Thoracic aorta (tissue), 2 donors: ENCODE measurements around the gene C3orf22. TPM values are rescaled to one million over a fixed set of nuclear protein-coding genes. Genes with fewer than 3 reads are reported as not detected.

ENCODE experiments used
- ATAC-seq: fragments of 150-250 bp; one replicate; pipeline ENCODE4 v1.8.0; 2017; ENCODE audit warnings: low read depth; ENCODE audit not compliant: insufficient number of reproducible peaks, low FRiP score
- DNase-seq: peaks from one replicate; pipeline ENCODE4 v3.0.0-alpha.2; 2020; ENCODE audit warnings: low spot score
- H3K27ac ChIP-seq, 2 donors: fragments of 200-600 bp; sonication (generic); 1 replicate in 1 of 2; 2 replicates in 1 of 2; pipeline ENCODE4 v1.5.1; 2016; ENCODE audit warnings: mild to moderate bottlenecking in 2 of 2, moderate library complexity in 2 of 2
- H3K27me3 ChIP-seq: fragments of 200-600 bp; sonication (generic); replicated peaks from 2 replicates; pipeline ENCODE4 v1.6.0; 2016; ENCODE audit warnings: mild to moderate bottlenecking; ENCODE audit not compliant: insufficient read depth
- H3K36me3 ChIP-seq: fragments of 200-600 bp; sonication (generic); one replicate; pipeline ENCODE4 v1.5.1; 2016
- H3K4me1 ChIP-seq, 2 donors: fragments of 200-600 bp; sonication (generic); 1 replicate in 1 of 2; 2 replicates in 1 of 2; pipeline versions ENCODE4 v1.5.1 to v1.6.0; 2016; ENCODE audit warnings: low read depth in 2 of 2, mild to moderate bottlenecking in 1 of 2; ENCODE audit not compliant: control insufficient read depth in 1 of 2
- H3K4me3 ChIP-seq: fragments of 200-600 bp; sonication (generic); 2 replicates; pipeline ENCODE4 v1.5.1; 2016; ENCODE audit warnings: mild to moderate bottlenecking
- H3K9me3 ChIP-seq: fragments of 200-600 bp; sonication (generic); 2 replicates; pipeline ENCODE4 v1.5.1; 2016
- total RNA-seq, 2 donors: library from RNA; depleted of rRNA; stranded (reverse); fragments of >200 nt; gene quantifications; one replicate each; pipeline versions ENCODE4 v1.1.0 to v1.2.3, GENCODE V29; 2016
- TF ChIP-seq, protein P1 (sequence below): fragments of 200-600 bp; sonication (generic); IDR thresholded peaks from one replicate; pipeline ENCODE4 v1.5.1; 2019; ENCODE audit warnings: antibody characterized with exemption

Gene C3orf22
- total RNA-seq, 2 donors from 2014 or later, result not detected

DNA sequence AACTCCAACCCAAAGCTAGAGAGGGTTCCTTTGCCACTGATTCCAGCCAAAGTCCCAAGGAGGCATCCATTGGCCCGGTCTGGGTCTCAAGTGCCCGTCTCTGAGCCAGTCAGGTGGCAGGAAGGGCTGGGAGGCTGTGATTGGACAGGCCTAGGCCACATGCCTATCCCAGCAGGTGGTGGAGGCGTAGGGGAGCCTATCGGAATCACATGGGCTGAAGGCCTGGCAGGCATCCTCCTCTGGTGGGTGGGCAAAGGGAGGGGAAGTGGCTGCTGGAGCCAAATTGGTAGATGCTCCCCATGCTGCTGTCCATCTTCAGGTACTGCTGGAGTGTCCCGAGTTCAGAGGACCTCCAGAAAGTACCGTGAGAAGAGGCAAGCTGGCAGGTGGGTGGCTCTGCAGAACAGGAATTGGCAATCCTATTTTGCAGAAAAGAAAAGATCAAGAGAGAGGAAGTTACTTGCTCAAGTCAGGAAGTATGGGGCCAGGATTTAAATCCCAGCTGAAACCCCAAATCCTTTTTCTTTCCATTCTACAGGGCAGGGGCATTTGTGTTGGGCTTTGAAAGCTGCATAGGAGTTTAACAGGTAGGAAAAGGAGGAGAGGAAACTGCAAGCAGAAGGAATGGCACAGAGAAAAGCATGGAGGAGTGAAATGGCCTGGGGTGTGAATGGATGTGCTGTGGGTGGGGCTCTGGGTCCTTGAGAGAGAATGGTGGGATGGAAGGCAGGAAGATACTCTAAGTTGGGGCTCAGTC, 31.1 kb downstream of the C3orf22 start:
- TF ChIP-seq, protein P1, sequence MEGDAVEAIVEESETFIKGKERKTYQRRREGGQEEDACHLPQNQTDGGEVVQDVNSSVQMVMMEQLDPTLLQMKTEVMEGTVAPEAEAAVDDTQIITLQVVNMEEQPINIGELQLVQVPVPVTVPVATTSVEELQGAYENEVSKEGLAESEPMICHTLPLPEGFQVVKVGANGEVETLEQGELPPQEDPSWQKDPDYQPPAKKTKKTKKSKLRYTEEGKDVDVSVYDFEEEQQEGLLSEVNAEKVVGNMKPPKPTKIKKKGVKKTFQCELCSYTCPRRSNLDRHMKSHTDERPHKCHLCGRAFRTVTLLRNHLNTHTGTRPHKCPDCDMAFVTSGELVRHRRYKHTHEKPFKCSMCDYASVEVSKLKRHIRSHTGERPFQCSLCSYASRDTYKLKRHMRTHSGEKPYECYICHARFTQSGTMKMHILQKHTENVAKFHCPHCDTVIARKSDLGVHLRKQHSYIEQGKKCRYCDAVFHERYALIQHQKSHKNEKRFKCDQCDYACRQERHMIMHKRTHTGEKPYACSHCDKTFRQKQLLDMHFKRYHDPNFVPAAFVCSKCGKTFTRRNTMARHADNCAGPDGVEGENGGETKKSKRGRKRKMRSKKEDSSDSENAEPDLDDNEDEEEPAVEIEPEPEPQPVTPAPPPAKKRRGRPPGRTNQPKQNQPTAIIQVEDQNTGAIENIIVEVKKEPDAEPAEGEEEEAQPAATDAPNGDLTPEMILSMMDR, result no peak
- no peak overlapping the region for H3K27ac ChIP-seq
- H3K27me3 ChIP-seq, result no peaks in the 10 kb centered on the region
- no peaks in the 10 kb centered on the region for H3K9me3 ChIP-seq
- no peak overlapping the region for H3K4me3 ChIP-seq
- ATAC-seq, result no peak
- H3K4me1 ChIP-seq, result peaks cover 4 to 16% of the 10 kb centered on the region in 2 donors
- no peaks in the 10 kb centered on the region for H3K36me3 ChIP-seq
- DNase-seq, result no peak

DNA sequence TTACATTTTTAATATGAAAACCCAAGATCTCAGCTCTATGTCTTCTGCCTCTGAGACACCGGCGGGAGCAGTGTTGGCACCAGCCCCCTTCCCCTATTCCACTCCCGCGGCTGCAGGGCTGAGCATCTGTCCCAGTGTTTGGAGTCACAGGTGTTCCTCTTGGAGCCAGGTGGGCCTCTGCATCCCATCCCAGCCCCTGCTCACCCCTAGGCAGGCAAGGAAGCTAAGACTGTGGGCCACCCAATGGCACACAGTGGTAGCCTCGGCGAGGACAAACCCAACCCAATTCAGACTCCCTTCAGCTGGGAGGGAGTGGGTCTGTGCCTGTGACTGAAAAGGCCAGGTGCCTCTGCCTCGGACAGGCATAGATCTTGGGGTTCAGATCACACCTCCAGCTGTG, 31.7 kb downstream of the C3orf22 start:
- DNase-seq, result no peak
- no peak overlapping the region for H3K4me3 ChIP-seq
- H3K27ac ChIP-seq, result no peak overlapping the region
- no peaks in the 10 kb centered on the region for H3K9me3 ChIP-seq
- no peaks in the 10 kb centered on the region for H3K27me3 ChIP-seq
- TF ChIP-seq, protein P1, result no peak
- peaks cover 4 to 16% of the 10 kb centered on the region in 2 donors for H3K4me1 ChIP-seq
- no peaks in the 10 kb centered on the region for H3K36me3 ChIP-seq
- no peak for ATAC-seq

DNA sequence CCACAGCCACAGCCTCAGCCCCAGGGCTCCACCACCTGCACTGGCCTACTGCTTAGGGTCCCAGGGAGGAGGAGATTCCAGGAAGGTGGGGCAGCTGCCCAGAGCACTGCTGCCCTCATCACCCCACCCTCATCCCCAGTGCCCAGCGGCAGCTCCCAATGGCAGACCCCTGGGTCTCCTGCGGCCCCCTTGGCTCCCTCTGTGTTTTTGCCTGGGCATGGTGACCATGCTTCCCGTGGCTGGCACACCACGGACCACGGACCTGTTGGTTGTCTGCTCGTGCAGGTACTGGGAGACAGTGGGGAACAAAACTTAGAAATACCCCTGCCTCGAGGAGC, 32.1 kb downstream of the C3orf22 start:
- H3K36me3 ChIP-seq, result no peaks in the 10 kb centered on the region
- TF ChIP-seq, protein P1, result no peak
- no peak overlapping the region for H3K4me3 ChIP-seq
- no peak overlapping the region for H3K27ac ChIP-seq
- no peak for DNase-seq
- peaks cover 4 to 16% of the 10 kb centered on the region in 2 donors for H3K4me1 ChIP-seq
- H3K9me3 ChIP-seq, result no peaks in the 10 kb centered on the region
- H3K27me3 ChIP-seq, result no peaks in the 10 kb centered on the region
- ATAC-seq, result no peak

DNA sequence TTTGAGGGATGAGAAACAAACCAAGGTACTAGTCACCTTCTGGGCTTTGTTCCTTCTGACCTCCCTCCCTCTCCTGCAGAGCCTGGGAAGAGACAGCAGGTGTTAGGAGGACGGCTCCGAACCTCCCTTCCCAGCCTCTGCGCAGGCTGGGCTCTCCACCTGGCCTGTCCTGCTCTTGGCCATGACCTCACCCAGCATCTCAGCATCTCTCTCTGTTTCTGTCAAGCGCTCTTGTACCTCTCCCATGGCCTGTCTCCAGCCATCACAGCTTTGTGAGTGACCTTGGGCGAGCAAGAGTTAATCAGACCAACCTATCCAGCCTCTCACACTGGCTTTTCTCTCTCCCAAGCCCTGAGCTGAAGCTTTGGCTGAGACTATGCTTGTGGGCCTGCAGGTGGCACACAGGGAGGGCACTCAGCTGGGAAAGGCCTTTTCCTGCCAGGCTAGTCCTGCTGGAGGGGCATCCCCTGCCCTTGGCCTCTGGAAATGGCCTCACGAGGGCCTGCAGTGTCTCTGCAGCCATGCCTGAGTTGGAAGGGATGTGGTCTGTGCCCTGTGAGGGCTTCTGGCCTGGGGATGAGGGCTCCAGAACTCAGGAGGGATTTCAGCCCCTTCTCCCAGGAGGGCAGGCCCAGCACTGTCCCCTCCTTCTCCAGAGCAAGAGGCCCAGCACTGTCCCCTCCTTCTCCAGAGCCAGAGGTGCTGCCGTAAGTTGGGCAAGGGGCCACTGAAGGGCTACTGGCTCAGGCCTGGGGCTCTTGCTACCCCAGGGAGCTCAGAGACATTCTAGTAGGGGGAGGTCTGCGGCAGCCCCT, 32.7 kb downstream of the C3orf22 start:
- no peak overlapping the region for H3K27ac ChIP-seq
- no peak for DNase-seq
- TF ChIP-seq, protein P1, result no peak
- no peaks in the 10 kb centered on the region for H3K36me3 ChIP-seq
- H3K4me3 ChIP-seq, result no peak overlapping the region
- H3K27me3 ChIP-seq, result no peaks in the 10 kb centered on the region
- peaks cover 4 to 16% of the 10 kb centered on the region in 2 donors for H3K4me1 ChIP-seq
- H3K9me3 ChIP-seq, result no peaks in the 10 kb centered on the region
- ATAC-seq, result no peak

DNA sequence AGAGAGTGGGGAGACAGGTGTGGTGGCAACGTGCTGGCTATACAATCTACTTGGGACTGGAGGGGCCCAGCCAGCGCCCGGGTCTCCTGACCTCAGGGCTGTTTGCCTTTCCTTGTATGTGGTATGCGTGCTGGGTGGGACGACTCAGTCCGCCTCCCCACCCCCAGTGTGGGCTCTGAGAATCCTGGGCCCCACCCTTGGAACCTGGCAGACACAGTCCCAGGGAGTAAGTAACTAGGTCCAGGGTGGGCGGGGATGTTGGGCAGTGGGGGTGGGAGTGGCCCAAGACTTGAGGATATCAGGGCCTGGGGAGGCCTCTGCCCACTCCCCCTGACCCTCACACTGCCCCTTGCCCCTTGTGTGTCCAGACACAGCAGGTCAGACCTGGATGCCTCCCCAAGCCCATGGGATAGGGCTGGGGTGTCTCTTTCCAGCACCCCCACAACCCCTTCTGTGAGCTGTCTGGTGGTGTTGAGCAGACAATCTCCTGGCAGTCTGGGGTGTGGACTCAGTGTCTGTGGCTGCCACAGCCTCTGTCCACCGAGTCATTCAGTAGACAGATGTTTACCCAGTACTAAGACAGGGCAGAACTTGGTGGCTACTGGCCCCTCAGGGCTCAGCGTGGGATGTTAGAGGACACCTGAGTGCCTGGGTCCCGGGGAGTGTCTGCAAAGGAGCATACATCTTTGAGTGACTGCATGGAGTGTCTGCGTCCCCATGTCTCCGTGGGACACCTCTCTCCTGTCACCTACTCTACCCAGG, 33.5 kb downstream of the C3orf22 start:
- TF ChIP-seq, protein P1, result no peak
- Histone ChIP-seq H3K4me3 (no peak overlapping the region), H3K27ac (no peak overlapping the region), H3K4me1 (peaks cover 4 to 16% of the 10 kb centered on the region in 2 donors), H3K36me3 (no peaks in the 10 kb centered on the region), H3K27me3 (no peaks in the 10 kb centered on the region), H3K9me3 (no peaks in the 10 kb centered on the region)
- DNase-seq, result no peak
- ATAC-seq, result no peak
